Nephron progenitor cell (in vitro differentiated cells): ENCODE measurements around the gene RBBP7.

Source experiments
- DNase-seq: peaks from one replicate; pipeline ENCODE4 v3.0.0; 2021
- H3K27ac Mint-ChIP-seq: 2 replicates; pipeline ENCODE4 v1.8.0; 2021; ENCODE audit warnings: mild to moderate bottlenecking, moderate library complexity, mixed read lengths
- H3K27me3 Mint-ChIP-seq: 2 replicates; pipeline ENCODE4 v1.8.0; 2021; ENCODE audit warnings: mild to moderate bottlenecking, low read depth, mixed read lengths; ENCODE audit not compliant: poor library complexity
- H3K36me3 Mint-ChIP-seq: 2 replicates; pipeline ENCODE4 v1.8.0; 2021; ENCODE audit warnings: low read depth, mixed read lengths
- H3K4me1 Mint-ChIP-seq: 2 replicates; pipeline ENCODE4 v1.8.0; 2021; ENCODE audit warnings: mixed read lengths
- H3K4me3 Mint-ChIP-seq: 2 replicates; pipeline ENCODE4 v1.8.0; 2021; ENCODE audit warnings: mild to moderate bottlenecking, moderate library complexity, mixed read lengths
- H3K9me3 Mint-ChIP-seq: 2 replicates; pipeline ENCODE4 v1.8.0; 2021; ENCODE audit warnings: mild to moderate bottlenecking, moderate library complexity, mixed read lengths
- TF ChIP-seq, protein P1 (sequence below): fragments of 200-600 bp; sonication (generic); IDR thresholded peaks from 2 replicates; pipeline ENCODE4 v1.5.0; 2021; ENCODE audit warnings: antibody characterized with exemption

RBBP7 gene

DNA sequence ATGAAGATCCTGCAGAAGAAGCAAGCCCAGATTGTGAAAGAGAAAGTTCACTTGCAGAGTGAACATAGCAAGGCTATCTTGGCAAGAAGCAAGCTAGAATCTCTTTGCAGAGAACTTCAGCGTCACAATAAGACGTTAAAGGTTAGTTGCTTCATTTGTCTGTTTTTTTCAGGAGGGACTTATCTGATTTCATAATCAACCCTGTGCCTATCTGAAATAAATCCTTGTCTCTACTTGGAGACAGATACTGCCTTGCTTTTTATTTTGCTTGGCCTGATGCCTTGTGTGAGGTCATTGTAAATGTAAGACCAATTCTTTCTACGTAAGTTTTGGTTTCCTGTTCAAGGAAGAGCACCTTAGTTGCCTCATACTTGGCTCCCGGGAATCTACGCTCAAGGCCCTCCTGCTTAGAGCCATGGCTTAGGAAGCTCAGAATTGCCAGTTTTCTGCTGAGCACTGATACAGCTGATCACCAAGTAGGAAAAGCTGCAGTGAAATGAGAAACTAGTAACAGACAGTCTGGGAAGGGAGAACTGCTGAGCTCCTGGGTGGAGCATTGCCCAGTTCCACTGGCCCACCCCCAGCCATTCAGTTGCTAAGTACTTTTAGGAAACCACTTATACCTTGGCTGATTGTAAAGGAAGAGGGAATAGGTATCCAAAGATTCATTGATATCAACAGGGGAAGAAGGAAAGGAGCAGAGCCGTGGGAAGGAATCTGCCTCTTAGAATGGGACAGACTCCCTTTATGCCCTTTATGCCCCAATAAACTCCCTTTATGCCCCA, 41.8 kb downstream of the RBBP7 start:
- TF ChIP-seq, protein P1, sequence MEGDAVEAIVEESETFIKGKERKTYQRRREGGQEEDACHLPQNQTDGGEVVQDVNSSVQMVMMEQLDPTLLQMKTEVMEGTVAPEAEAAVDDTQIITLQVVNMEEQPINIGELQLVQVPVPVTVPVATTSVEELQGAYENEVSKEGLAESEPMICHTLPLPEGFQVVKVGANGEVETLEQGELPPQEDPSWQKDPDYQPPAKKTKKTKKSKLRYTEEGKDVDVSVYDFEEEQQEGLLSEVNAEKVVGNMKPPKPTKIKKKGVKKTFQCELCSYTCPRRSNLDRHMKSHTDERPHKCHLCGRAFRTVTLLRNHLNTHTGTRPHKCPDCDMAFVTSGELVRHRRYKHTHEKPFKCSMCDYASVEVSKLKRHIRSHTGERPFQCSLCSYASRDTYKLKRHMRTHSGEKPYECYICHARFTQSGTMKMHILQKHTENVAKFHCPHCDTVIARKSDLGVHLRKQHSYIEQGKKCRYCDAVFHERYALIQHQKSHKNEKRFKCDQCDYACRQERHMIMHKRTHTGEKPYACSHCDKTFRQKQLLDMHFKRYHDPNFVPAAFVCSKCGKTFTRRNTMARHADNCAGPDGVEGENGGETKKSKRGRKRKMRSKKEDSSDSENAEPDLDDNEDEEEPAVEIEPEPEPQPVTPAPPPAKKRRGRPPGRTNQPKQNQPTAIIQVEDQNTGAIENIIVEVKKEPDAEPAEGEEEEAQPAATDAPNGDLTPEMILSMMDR: no peak
- peak overlapping the region; percentile 64 for H3K27ac Mint-ChIP-seq
- peaks cover 21% of the 10 kb centered on the region for H3K36me3 Mint-ChIP-seq
- no peaks in the 10 kb centered on the region for H3K9me3 Mint-ChIP-seq
- DNase-seq: no peak
- no peak overlapping the region for H3K4me3 Mint-ChIP-seq
- peaks cover 20% of the 10 kb centered on the region for H3K4me1 Mint-ChIP-seq
- H3K27me3 Mint-ChIP-seq: no peaks in the 10 kb centered on the region

DNA sequence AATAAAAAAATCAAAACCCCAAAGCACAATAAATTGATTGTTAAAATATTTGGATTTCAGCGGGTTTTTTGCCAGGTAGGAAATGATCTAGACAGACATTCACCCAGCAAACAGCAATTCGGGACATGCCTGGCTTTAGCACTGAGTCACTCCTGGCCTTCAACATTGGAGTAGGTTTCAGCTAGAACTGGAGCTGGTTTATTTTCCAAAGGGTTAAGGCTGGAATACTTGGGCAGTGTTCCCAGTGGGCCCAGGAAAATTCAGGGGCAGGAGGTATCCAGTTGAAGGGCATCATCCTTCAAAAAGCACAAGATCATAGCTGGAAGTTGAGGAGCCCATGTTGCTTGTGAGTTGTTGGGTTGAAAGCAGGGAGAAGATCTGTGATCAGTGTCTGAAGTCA, 42.9 kb downstream of the RBBP7 start:
- Mint-ChIP-seq H3K9me3 (no peaks in the 10 kb centered on the region), H3K4me1 (peaks cover 12% of the 10 kb centered on the region), H3K36me3 (peaks cover 21% of the 10 kb centered on the region), H3K27ac (peak overlapping the region; percentile 67), H3K4me3 (no peak overlapping the region), H3K27me3 (no peaks in the 10 kb centered on the region)
- no peak for DNase-seq
- TF ChIP-seq, protein P1: no peak

DNA sequence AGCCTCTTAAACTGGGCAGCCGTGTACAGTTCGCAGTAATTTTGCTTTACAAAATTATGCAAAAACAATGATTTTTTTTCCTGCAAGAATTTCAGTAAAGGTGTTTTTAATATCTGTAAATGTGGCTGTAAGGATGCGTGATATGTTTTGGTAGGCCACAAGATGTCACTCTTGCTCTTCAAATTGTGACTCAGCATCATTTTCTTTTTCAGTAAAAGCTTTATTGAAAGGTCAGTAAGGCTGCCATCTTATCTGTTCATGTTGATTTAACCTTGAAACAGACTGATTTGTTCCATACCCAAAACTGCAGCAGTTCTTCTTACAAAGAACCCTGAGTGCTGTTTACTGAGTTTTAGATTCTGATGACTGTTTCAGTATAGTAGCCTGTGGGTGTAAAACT, 44.0 kb downstream of the RBBP7 start:
- DNase-seq: no peak
- no peak overlapping the region for H3K4me3 Mint-ChIP-seq
- peaks cover 28% of the 10 kb centered on the region for H3K36me3 Mint-ChIP-seq
- no peaks in the 10 kb centered on the region for H3K9me3 Mint-ChIP-seq
- no peak overlapping the region for H3K27ac Mint-ChIP-seq
- no peaks in the 10 kb centered on the region for H3K27me3 Mint-ChIP-seq
- TF ChIP-seq, protein P1: peak; percentile 57
- H3K4me1 Mint-ChIP-seq: peaks cover 4% of the 10 kb centered on the region

DNA sequence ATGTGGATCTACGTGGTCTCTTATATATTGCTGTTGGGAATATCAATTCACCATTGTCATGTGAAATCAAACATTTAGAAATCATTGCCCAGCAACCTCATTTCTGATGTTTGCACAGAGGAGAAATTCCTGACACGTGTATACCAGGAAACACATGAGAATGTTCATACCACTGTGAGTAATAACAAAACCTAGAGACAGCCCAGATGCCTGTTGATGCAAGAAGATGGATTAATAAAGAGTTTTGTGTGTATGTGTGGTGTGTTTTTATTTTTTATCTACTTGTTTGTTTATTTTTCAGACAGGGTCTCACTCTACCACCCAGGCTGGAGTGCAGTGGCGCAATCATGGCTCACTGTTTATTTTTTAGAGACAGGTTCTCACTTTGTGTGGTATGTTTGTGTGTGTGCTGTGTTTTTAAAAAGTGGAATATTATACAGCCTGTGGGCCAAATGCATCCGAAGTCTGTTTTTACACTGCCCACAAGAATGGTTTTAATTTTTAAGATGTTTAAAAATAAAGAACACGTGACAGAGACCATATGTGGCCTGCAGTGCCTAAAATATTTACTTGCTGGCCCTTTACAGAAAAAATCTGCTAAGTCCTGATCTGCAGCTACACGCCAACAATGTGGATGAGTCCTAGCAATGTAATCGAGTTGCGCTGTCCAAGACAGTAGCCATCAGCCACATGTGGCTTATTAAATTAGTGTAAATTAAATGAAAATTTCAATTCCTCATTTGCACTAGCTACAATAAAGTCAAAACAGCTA, 44.7 kb downstream of the RBBP7 start:
- Mint-ChIP-seq H3K9me3 (no peaks in the 10 kb centered on the region), H3K4me1 (peaks cover 4% of the 10 kb centered on the region), H3K27ac (no peak overlapping the region), H3K36me3 (peaks cover 36% of the 10 kb centered on the region), H3K4me3 (no peak overlapping the region), H3K27me3 (no peaks in the 10 kb centered on the region)
- no peak for DNase-seq
- TF ChIP-seq, protein P1: no peak

DNA sequence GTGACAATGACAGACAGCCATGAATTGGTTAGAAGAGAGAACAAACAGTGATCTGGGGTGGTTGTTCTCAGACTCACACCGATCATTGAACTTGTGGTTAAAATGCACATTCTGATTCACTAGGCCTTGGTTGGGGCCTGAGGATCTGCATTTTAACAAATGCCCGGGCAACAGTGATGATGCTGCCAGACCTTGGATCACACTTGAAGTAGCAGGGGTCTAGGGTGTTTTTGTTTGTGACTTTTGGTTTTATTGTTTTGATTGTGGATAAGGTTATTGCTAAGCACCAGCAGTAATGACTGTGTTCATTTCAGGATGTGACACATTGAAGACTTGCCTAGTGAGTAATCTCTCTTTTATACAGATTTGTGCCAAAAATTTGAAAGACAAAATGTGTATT, 47.4 kb downstream of the RBBP7 start:
- Mint-ChIP-seq H3K4me1 (no peaks in the 10 kb centered on the region), H3K27ac (peak overlapping the region; percentile 8), H3K36me3 (peaks cover 47% of the 10 kb centered on the region), H3K27me3 (no peaks in the 10 kb centered on the region), H3K4me3 (no peak overlapping the region), H3K9me3 (no peaks in the 10 kb centered on the region)
- no peak for DNase-seq
- TF ChIP-seq, protein P1: no peak
